GM12891 (cell line): Measurements from ENCODE around the gene MNT.

Source experiments
- DNase-seq: peaks from one replicate; pipeline ENCODE4 v3.0.0; 2011; ENCODE audit warnings: low spot score; ENCODE audit not compliant: insufficient read length
- FAIRE-seq: peaks from 2 replicates; lab custom pipeline; 2011; peaks lifted over from hg19 to GRCh38; lab: Jason Lieb, UNC
- PAX5 ChIP-seq: IDR thresholded peaks from 2 replicates; pipeline ENCODE4 v1.6.1; 2011; ENCODE audit warnings: low read length, moderate library complexity, mild to moderate bottlenecking; ENCODE audit not compliant: insufficient read depth, severe bottlenecking
- POLR2A ChIP-seq: IDR thresholded peaks from 2 replicates; pipeline ENCODE4 v1.6.1; 2011; ENCODE audit warnings: low read depth, low read length, control low read depth
- POLR2AphosphoS5 ChIP-seq: IDR thresholded peaks from 2 replicates; pipeline ENCODE4 v1.6.1; 2011; ENCODE audit warnings: low read depth, low read length, control low read depth
- POU2F2 ChIP-seq: IDR thresholded peaks from 2 replicates; pipeline ENCODE4 v1.6.1; 2011; ENCODE audit warnings: low read depth, mild to moderate bottlenecking, control low read depth, low read length, moderate library complexity
- SPI1 ChIP-seq: IDR thresholded peaks from 2 replicates; pipeline ENCODE4 v1.6.1; 2011; ENCODE audit warnings: low read depth, low read length, control low read depth
- TAF1 ChIP-seq: IDR thresholded peaks from 2 replicates; pipeline ENCODE4 v1.6.1; 2011; ENCODE audit warnings: low read depth, low read length, control low read depth

MNT gene

DNA sequence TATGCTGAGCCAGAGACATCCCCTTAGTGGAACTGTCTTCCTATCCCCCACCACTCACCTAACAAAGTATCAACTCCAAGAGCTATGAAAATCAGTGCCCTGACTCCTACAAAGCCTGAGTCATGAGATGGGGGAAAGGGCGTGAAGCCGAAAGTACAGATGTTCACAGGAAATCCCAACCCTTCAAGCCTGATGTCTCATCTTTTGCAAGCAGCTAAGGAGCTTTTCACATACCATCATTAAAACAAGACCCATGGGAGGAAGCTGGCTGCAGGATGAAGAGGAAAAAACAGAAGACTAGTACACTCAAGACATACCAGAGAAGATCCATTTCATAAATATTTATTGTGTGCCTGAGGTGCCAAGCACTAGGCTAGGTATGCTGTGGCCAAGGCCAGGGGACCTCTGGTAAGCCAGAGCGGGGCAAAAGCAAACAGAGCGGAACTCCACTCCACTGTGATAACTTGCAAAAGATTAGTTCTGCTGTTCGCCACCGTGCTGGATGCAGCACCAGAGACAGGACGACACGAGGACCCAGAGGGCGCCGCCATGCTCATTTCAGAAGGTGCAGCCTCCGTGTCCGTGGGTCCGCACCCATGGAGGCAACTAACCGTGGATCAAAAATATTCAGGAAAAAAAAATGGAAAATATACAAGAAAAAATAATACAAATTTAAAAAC is 4.5 kb upstream of the MNT start:
- FAIRE-seq (peak; percentile 23), DNase-seq (no peak)
- TF ChIP-seq TAF1 (no peak), POLR2AphosphoS5 (no peak), POU2F2 (no peak), SPI1 (no peak), PAX5 (no peak)

DNA sequence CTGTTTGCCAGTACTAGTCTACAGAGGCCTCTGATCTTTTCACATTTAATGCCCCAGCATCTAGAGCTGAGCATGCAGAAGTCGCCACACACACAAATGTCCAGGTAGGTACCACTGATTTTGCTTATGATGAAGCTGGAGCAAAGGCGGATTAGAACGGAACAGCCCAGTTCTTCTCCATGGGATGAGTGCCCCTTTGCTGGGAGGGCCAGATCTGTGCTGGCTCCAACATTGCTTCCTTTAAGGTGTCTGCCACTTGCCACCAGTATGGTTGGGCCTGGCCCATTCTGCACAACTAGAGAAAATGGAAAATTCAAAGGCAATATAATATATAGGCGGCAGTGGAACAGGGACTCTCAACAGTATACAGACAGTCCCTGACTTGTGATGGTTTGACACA is 2.2 kb upstream of the MNT start:
- TF ChIP-seq POLR2AphosphoS5, result no peak
- TF ChIP-seq POLR2A, result no peak
- no peak for TF ChIP-seq SPI1
- no peak for TF ChIP-seq TAF1
- no peak for TF ChIP-seq PAX5
- no peak for TF ChIP-seq POU2F2
- DNase-seq, result no peak
- FAIRE-seq, result no peak

DNA sequence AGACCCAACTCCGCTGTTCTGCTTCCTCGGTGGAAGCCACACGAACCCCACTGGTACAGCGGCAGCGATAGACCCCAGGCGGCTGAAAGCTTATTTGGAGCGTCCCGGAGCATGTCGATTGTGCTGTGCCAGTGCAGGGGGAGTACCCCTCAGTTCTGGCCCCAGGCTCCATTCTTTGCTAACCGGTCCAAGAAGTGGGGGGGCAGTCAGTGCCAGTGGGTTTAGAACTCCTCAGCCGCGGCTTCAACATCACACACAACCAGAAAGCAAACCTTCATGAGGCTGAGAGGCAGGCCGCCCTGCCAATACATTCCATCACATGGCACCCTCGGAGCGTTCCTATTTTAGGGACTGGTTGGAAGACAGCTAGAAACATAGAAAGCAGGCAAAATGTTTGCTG is 1.7 kb upstream of the MNT start:
- DNase-seq, result no peak
- FAIRE-seq, result no peak
- TF ChIP-seq TAF1 (no peak), POLR2A (no peak), POLR2AphosphoS5 (no peak), PAX5 (no peak), POU2F2 (no peak), SPI1 (no peak)

DNA sequence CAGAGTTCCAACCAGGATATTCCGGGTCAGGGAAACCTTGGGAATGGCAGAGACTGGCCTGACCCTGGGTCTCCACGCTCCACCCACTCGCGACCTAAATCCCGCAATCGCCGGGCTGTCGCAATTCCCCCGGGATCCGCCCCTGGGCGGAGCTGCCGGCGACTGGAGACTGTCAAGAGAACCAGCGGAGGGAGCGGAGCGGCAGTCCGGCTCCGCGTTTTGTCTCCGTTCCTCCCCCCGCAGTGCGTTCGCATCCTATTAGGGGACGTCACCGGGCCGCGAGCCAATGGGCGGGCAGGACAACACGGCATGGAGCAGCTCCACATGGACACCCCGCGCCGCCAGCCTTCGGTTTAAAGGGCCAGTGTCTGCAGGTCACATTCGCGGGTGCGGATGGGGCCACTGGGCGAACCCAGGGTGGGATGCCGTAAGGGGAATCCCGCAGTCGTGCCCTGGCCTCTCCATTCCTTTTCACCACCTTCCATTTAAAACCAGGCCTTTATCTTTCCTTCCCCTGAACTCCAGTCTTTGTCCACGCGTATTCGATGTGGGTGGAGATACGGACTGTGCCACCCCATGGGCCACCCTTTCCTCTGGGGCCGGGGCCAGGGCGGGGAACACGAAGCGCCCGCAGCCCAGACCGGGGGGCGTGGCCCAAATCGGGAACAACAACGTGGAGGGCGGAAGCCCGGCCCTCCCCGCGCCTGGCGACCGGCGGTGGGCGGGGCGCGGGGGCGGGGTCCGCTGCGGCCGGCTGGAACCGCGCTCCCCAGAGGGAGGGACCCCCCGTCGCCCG is 764 bp upstream of the MNT start:
- TF ChIP-seq POLR2AphosphoS5 (no peak; the same call in 1 of the 2 replicates), POU2F2 (peak; percentile 94)
- peak; percentile 100 for FAIRE-seq
- DNase-seq, result peak; percentile 91

DNA sequence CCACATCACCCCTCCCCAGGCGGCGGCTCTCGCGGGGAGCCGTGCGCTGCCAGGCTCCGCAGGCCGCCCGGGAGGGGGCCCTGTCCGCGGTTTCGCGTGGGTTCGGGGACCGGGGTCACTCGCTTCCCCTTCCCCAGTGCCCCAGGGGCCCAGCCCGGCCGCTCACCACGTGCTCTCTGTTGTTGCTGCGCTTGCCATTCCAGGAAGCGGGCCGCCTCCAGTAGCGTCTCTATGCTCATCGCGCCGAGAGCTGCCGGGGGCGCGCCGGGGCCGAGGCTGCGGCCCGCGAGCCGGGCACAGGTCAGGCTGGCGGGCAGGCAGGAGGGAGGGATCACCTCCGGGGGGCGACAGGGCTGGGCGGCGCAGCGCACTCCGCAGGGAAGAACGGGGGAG is 390 bp downstream of the MNT start:
- TF ChIP-seq SPI1, result no peak
- TF ChIP-seq PAX5, result no peak
- no peak for TF ChIP-seq TAF1
- no peak for TF ChIP-seq POLR2A
- no peak for TF ChIP-seq POU2F2
- TF ChIP-seq POLR2AphosphoS5, result no peak
- FAIRE-seq (peak; percentile 38), DNase-seq (no peak)

DNA sequence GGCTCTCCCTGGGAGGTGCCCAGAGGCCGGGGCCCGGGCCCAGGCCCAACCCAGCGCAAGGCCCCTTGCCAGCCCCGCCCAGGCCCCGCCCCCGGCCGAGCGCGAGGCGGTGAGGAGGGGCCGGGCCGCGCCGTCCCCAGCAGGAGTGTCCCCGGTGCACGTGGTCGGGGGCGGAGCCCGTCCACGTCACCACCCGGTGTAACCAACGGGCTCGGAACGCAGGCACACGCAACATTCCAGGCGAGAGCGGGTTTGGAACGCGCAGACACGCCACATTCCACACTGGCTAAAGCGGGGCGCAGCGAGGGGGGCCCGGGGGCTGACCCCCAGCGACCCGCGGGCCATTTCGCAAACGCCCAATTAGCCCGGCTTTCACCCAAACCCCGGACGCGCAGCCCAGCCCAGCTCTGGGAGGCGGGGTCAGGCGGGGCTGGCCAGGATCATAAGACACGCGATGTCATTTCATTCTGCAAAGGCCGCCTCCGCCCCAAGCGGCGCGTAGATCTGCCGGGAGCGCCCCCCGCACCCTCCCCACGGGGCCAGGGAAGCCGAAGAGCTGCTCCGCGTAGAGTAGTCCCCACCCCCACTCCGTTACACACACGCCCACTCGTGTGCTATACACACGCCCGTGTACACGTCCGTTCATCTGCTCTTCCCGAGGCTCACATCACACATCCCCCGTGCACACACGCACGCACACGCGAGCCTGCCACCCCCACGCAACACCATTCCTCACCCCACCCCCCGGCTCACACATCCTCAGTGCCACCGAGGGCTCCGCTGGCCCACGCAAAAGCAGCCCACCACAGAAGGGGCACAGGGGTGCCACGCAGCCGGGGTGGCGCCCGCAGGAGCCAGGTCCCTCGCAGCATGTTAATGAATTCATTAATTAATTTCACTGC is 1.0 kb downstream of the MNT start:
- DNase-seq (peak; percentile 86), FAIRE-seq (peak; percentile 100)
- TF ChIP-seq POLR2A (peak; percentile 86), POU2F2 (no peak), TAF1 (peak; percentile 71), POLR2AphosphoS5 (peak; percentile 89), PAX5 (no peak), SPI1 (no peak)

DNA sequence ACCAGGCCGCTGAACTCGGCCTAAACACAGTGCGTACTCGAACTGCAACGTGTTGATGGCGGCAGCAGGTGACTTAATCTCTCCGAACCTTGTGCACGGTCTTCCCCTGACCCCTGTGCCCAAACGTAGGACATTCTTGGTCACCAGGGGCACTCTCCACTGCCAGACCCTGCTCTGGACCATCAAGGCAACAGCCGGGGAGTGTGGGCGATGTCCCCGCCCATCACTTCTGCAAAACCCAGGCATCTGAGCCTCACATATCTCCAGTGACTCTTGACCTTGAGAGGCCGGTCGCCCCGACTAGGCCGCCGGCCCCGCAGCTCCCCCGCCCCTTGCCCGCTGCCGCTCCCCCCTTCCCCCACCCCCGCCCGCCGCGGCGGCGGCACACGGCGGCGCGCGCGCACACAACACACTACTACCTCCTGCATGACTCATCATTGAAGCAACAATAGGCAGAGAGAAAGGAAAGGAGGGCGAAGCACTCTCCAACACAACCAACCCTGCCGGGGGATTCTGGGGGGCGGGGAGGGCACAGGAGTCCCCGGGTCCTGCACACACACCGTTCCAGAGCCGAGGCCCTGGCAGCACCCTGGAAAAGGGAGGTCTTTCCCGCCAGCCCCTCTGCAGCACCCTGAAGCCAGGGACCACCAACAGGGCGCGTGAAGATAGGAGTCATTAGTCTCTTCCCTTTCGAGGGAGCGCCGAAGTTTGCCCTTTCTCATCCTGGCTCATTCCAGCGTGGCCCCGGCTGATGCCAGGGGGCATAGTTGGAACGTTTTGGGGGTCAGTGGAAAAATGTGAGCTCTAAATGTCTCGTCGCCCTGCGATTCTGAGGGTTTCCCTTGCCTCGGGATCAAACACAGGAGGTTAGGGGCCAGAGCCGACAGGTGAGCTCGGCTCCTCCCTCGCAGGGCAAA is 1.9 kb downstream of the MNT start:
- no peak for DNase-seq
- FAIRE-seq, result peak; percentile 81
- TF ChIP-seq POU2F2, result no peak
- TF ChIP-seq POLR2AphosphoS5, result no peak; the same call in 1 of the 2 replicates
- TF ChIP-seq POLR2A, result no peak
- TF ChIP-seq SPI1, result no peak
- no peak for TF ChIP-seq TAF1
- no peak for TF ChIP-seq PAX5

DNA sequence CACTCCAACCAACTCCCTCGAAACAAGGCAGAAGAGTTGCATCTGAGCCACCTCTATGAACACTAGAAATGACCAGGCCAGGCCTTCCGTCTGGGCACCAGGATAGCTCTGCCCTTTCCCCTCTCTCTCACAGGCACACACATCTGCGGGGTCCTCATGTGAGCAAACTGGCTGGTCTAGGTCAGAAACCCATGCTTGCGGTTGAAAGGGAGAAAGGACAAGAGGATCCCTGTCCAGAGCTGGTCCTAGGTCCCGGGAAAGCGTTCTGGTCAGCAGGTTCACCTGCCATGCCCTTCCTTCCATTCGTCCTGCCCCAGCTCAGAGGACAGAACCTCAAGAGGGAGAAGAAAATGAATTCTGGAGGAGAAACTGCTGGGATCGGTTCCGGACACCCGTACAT is 2.7 kb downstream of the MNT start:
- FAIRE-seq, result no peak
- TF ChIP-seq POU2F2 (no peak), POLR2A (no peak), PAX5 (no peak), SPI1 (no peak), POLR2AphosphoS5 (no peak), TAF1 (no peak)

More for the DNA sequence above, 2.7 kb downstream of the MNT start:
- DNase-seq, result no peak
